Measurements from ENCODE around the gene LRRC74B.
"Not testable (repeated sequence)": the region's sequence is repeated elsewhere in the genome, so short reads cannot be mapped to it uniquely, and the experiment has no call there.

Gene LRRC74B

DNA sequence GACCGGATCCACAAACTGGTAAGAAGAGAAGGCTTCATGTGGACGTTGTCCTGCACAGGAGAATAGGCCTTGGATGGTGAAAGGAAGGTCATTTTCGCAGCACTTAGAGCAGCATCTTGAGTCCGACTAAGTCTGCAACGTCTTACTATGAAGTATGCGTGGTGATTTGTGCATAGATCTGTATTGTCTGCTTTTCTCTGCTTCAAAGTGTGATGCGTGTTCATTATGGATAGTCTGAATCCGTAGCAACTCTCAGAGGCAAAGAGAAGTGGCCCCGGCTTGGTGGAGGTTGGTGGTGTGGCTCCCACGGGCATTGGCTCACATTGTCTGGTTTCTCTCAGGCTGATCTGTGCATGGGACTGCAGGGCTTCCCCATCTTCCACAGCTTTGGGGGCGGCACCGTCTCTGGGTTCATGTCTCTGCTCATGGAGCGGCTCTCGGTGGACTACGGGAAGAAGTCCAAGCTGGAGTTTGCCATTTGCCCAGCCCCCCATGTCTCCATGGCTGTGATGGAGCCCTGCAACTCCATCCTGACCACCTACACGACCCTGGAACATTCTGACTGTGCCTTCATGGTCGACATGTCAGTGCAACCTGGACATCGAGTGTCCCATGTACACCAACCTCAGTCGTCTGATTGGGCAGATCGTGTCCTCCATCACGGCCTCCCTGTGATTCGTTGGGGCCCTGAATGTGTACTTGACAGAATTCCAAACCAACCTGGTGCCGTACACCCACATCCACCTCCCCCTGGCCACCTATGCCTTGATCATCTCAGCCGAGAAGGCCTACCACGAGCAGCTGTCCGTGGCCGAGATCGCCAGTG is 21.5 kb downstream of the LRRC74B start:
- no peak overlapping the region for H3K27ac Mint-ChIP-seq
- H3K4me3 Mint-ChIP-seq, result no peak overlapping the region
- peaks cover 2% of the 10 kb centered on the region for H3K9me3 Mint-ChIP-seq
- H3K4me1 Mint-ChIP-seq, result peaks cover 15% of the 10 kb centered on the region
- peaks cover 11% of the 10 kb centered on the region for H3K27me3 Mint-ChIP-seq (ENCODE audit: low read depth, poor library complexity)
- TF ChIP-seq, protein P1, sequence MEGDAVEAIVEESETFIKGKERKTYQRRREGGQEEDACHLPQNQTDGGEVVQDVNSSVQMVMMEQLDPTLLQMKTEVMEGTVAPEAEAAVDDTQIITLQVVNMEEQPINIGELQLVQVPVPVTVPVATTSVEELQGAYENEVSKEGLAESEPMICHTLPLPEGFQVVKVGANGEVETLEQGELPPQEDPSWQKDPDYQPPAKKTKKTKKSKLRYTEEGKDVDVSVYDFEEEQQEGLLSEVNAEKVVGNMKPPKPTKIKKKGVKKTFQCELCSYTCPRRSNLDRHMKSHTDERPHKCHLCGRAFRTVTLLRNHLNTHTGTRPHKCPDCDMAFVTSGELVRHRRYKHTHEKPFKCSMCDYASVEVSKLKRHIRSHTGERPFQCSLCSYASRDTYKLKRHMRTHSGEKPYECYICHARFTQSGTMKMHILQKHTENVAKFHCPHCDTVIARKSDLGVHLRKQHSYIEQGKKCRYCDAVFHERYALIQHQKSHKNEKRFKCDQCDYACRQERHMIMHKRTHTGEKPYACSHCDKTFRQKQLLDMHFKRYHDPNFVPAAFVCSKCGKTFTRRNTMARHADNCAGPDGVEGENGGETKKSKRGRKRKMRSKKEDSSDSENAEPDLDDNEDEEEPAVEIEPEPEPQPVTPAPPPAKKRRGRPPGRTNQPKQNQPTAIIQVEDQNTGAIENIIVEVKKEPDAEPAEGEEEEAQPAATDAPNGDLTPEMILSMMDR (IDR thresholded peaks at IDR 0.05), result no peak
- H3K36me3 Mint-ChIP-seq (ENCODE audit: low read depth), result no peaks in the 10 kb centered on the region
- DNase-seq, result no peak

DNA sequence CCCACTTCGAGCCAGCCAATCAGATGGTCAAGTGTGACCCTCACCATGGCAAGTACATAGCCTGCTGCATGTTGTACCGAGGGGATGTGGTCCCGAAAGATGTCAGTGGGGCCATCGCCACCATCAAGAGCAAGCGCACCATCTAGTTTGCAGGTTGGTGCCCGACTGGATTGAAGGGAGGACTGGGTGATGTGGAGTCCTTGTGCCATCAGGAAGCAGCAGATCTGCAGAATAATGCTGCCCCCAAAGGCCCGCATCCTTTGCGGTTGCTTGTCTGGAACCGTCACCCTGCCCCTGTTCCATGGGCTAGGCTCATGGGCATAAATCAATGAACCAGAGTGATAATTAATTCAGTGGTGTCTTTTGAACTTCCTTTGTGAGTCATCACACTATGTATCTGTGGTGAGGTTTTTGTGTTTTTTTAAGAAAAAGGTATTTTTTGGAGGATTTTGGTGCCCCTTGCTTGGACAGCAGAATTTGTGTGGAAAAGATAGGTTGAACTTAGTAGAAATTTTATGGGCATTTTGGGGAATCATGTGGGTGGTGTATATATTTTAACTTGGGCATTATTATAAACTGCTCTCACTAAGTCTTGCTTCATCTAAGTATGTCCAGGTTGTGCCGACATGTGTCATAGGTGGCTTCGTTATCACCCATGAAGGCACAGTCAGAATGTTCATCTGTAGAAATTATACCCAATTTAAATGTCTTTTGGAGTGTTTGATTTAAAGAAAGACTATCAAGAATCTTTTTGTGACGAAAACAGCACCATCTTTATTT is 22.3 kb downstream of the LRRC74B start:
- TF ChIP-seq, protein P1 (IDR thresholded peaks at IDR 0.05), result no peak
- peaks cover 15% of the 10 kb centered on the region for H3K4me1 Mint-ChIP-seq
- DNase-seq, result no peak
- peaks cover 6% of the 10 kb centered on the region for H3K9me3 Mint-ChIP-seq
- no peak overlapping the region for H3K4me3 Mint-ChIP-seq
- H3K36me3 Mint-ChIP-seq (ENCODE audit: low read depth), result no peaks in the 10 kb centered on the region
- H3K27ac Mint-ChIP-seq, result no peak overlapping the region
- peaks cover 11% of the 10 kb centered on the region for H3K27me3 Mint-ChIP-seq (ENCODE audit: low read depth, poor library complexity)

DNA sequence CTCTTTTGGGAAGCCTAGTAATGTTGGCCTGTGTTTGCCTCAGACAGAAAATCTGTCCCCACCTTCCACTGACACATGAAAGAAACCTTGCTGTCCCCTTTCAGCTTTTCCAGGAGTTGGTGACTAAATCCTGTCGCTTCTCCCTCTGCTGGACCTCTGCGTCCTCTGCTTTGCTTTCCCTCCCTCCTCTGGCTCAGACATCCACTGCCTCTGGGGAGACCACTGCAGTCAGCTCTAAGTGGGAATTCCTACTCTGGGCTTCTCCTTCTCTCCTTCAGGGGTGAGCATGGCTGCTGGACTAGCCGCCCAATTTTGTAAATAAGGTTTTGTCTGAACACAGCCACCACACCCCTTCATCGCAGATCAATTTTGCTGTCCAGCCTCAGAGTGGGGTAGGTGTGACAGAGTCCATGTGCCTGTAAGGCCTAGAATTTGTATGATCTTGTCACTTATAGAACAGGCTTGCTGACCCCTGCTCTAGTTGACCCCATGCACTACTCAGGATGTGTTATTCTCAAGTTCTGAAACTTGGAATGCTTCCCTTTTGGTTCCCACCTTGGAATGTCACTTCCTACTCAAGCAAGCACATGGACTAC is 23.0 kb downstream of the LRRC74B start:
- no peak for DNase-seq
- no peaks in the 10 kb centered on the region for H3K36me3 Mint-ChIP-seq (ENCODE audit: low read depth)
- H3K4me1 Mint-ChIP-seq, result peaks cover 15% of the 10 kb centered on the region
- no peak overlapping the region for H3K4me3 Mint-ChIP-seq
- TF ChIP-seq, protein P1 (IDR thresholded peaks at IDR 0.05), result no peak
- peak overlapping the region; percentile 31 for H3K27ac Mint-ChIP-seq
- peaks cover 9% of the 10 kb centered on the region for H3K9me3 Mint-ChIP-seq
- H3K27me3 Mint-ChIP-seq (ENCODE audit: low read depth, poor library complexity), result peaks cover 13% of the 10 kb centered on the region

DNA sequence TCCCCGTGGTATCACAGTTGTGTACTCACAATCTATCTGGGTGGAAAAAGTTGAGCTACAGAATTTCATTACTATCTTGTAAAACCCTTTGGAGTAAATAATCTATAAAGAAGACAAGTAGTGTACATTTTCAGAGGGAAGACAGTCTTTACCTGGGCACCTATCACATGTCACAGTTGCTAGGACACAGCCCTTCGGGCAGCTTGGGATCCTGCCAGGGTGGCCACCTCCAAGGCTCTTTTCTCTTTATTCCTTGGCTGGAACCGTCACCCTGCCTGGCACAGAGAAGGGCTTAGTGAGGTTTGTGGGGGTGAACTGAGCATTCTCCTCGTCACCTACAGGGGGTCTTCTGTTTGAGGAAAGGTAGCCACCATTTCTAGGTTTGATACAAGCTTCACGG is 23.6 kb downstream of the LRRC74B start:
- no peak for DNase-seq
- H3K27me3 Mint-ChIP-seq (ENCODE audit: low read depth, poor library complexity), result peaks cover 14% of the 10 kb centered on the region
- no peaks in the 10 kb centered on the region for H3K36me3 Mint-ChIP-seq (ENCODE audit: low read depth)
- H3K4me1 Mint-ChIP-seq, result peaks cover 15% of the 10 kb centered on the region
- no peak overlapping the region for H3K27ac Mint-ChIP-seq
- H3K4me3 Mint-ChIP-seq, result no peak overlapping the region
- TF ChIP-seq, protein P1 (IDR thresholded peaks at IDR 0.05), result no peak
- H3K9me3 Mint-ChIP-seq, result peaks cover 9% of the 10 kb centered on the region

DNA sequence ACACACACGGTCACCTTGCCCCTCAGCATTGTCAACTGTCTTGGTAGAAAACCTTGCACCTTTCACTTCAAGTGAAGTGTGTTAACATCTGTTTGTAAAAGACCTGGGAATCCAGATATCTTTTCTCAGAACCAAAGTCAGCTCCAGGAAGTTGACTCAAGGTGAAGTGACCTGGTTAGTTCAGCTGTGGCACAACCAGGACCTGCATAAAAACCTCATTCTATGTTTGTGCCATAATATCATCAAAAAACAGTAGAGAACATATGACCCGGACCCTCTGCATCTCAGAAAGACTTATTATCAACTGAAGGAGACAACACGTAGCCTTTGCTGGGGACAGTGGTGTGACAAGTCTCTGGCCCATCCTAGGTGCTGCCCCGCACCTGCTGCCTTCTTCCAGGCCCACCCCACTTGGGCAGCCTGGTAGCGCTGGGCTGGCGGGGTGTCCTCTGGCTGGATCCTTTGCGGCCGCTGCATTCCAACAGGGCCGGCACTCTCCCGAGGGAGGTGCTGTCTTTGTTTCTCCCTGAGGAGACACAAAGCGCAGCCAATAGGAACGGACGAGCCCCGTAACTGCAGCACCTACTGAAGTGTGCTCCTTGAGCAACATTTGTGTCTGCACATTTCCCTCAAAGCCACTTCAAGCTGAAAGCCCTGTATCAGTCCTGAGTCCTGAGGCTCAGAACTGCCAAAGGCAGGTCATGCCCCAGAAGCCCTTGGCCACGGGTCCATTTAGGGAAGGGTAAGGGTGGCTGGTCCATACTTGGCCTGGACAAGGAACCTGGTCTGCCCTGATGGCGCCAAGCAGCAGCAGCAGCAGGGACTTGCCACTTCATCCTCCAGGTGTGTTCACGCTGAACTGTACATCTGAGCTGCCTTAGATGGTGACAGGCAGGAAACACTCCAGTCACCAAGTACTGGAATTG is 25.2 kb downstream of the LRRC74B start:
- no peaks in the 10 kb centered on the region for H3K36me3 Mint-ChIP-seq (ENCODE audit: low read depth)
- TF ChIP-seq, protein P1 (IDR thresholded peaks at IDR 0.05), result no peak
- H3K9me3 Mint-ChIP-seq, result peaks cover 9% of the 10 kb centered on the region
- no peak for DNase-seq
- H3K4me1 Mint-ChIP-seq, result peaks cover 15% of the 10 kb centered on the region
- H3K4me3 Mint-ChIP-seq, result no peak overlapping the region
- no peak overlapping the region for H3K27ac Mint-ChIP-seq
- peaks cover 14% of the 10 kb centered on the region for H3K27me3 Mint-ChIP-seq (ENCODE audit: low read depth, poor library complexity)

DNA sequence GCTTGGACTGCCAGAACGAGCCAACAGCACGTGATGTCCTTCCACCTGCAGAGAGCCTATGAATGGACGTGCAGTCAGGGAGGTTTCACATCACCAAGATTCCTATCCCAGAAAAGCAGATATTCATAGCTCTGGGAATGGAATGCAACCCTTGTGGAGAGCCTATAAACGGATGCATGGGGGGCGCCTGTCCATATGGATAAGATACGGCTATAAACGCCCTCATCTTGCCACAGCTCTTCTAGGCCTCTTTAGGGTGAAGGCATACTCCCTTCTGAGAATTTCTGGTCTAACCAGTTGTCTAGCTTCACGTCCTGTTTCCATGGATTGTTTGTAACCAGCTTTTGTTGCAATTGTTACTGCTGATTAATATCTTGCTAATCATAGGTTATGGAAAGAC is 26.1 kb downstream of the LRRC74B start:
- H3K9me3 Mint-ChIP-seq, result not testable (repeated sequence)

More for the DNA sequence above, 26.1 kb downstream of the LRRC74B start:
- not testable (repeated sequence) for H3K4me3 Mint-ChIP-seq; H3K36me3 Mint-ChIP-seq (ENCODE audit: low read depth); H3K27ac Mint-ChIP-seq; DNase-seq
- Mint-ChIP-seq H3K27me3 (ENCODE audit: low read depth, poor library complexity) (peaks cover 14% of the 10 kb centered on the region), H3K4me1 (peaks cover 15% of the 10 kb centered on the region)

Measured in nephron progenitor cell (in vitro differentiated cells).